K562 (cell line): Measurements from ENCODE around the gene TBC1D25. TPM values are rescaled to one million over a fixed set of nuclear protein-coding genes. Genes with fewer than 3 reads are reported as not detected.
A peak's percentile ranks its signal among the peaks of the same experiment; 100 is the strongest.

Experiments
- ATAC-seq: fragments of 200-7000 bp; cut with Tn5 transposase; 3 replicates; pipeline ENCODE4 v1.9.1; 2020; ENCODE audit warnings: moderate library complexity
- BruUV-seq: library from RNA; stranded (reverse); fragments of 400-500 nt; replicated peaks from 2 replicates; lab custom pipeline; 2021; lab: Mats Ljungman, UMichigan
- CTCF ChIA-PET: fragments of 300-600 bp; formaldehyde crosslinking; extraction: SDS; loops from one replicate; lab custom pipeline; 2021; ENCODE audit warnings: low intra/inter-chr PET ratio; lab: Yijun Ruan, JAX
- POLR2A ChIA-PET: fragments of 300-600, 350-650 bp; sonication (Branson Sonifier 250); formaldehyde crosslinking; extraction: SDS; loops from one replicate; lab custom pipeline; 2021; ENCODE audit warnings: antibody characterized with exemption, inconsistent platforms; lab: Yijun Ruan, JAX
- DNase-seq, 4 experiments: peaks; one replicate each; pipeline versions ENCODE4 v3.0.0 to v3.0.0-alpha.2; 2011 to 2018; ENCODE audit warnings: low spot score in 3 of 4, mixed read lengths in 3 of 4; ENCODE audit errors: extremely low read depth in 1 of 4
- FAIRE-seq: peaks from 2 replicates; lab custom pipeline; 2011; peaks lifted over from hg19 to GRCh38; lab: Jason Lieb, UNC
- H2AFZ ChIP-seq: 2 replicates; pipeline ENCODE4 v1.6.0; 2011; ENCODE audit warnings: low read depth, low read length, control low read depth, inconsistent platforms
- H3K27ac ChIP-seq: fragments of 200-600 bp; 3 replicates; pipeline ENCODE4 v1.8.0; 2011; ENCODE audit warnings: low read depth, mild to moderate bottlenecking, control low read depth, inconsistent platforms, low read length, moderate library complexity, mixed read lengths; ENCODE audit errors: extremely low read depth
- H3K27me3 ChIP-seq, 2 experiments: fragments of 300-600 bp in 1 of 2; 2 replicates in 1 of 2; 3 replicates in 1 of 2; pipeline versions ENCODE4 v1.6.0 to v1.8.0; 2011; ENCODE audit warnings: inconsistent platforms in 2 of 2, low read length in 2 of 2, mild to moderate bottlenecking in 1 of 2, mixed read lengths in 1 of 2, moderate library complexity in 1 of 2; ENCODE audit not compliant: control insufficient read depth in 2 of 2, insufficient read depth in 2 of 2
- H3K36me3 ChIP-seq: fragments of 300-600 bp; 3 replicates; pipeline ENCODE4 v1.8.0; 2011; ENCODE audit warnings: mild to moderate bottlenecking, low read length, inconsistent platforms; ENCODE audit not compliant: control insufficient read depth, insufficient read depth
- H3K4me1 ChIP-seq, 2 experiments: fragments of 200-600 bp in 1 of 2; replicated peaks in 1 of 2; 2 replicates in 1 of 2; 3 replicates in 1 of 2; pipeline versions ENCODE4 v1.5.1 to v1.8.0; 2011; ENCODE audit warnings: inconsistent platforms in 2 of 2, low read length in 2 of 2, mild to moderate bottlenecking in 1 of 2, mixed read lengths in 1 of 2, moderate library complexity in 1 of 2; ENCODE audit not compliant: control insufficient read depth in 2 of 2, insufficient read depth in 2 of 2
- H3K4me2 ChIP-seq: 2 replicates; pipeline ENCODE4 v1.6.1; 2011; ENCODE audit warnings: low read length, control low read depth, inconsistent platforms, mixed read lengths; ENCODE audit not compliant: insufficient read depth
- H3K4me3 ChIP-seq: fragments of 200-600 bp; sonication (generic), shearing (Covaris generic); 2 replicates; pipeline ENCODE4 v1.5.1; 2016; ENCODE audit warnings: control low read depth, inconsistent platforms
- H3K79me2 ChIP-seq: fragments of 200-600 bp; 3 replicates; pipeline ENCODE4 v1.8.0; 2011; ENCODE audit warnings: low read length, inconsistent platforms; ENCODE audit not compliant: control insufficient read depth, insufficient read depth
- H3K9ac ChIP-seq, 2 experiments: 2 replicates each; pipeline versions ENCODE4 v1.6.0 to v1.6.1; 2011; ENCODE audit warnings: low read depth in 2 of 2, low read length in 2 of 2, control low read depth in 1 of 2, inconsistent platforms in 1 of 2, mild to moderate bottlenecking in 1 of 2, mixed read lengths in 1 of 2; ENCODE audit not compliant: insufficient read depth in 1 of 2
- H3K9me1 ChIP-seq: one replicate; pipeline ENCODE4 v1.6.0; 2011; ENCODE audit warnings: inconsistent platforms, mild to moderate bottlenecking, low read length, moderate library complexity; ENCODE audit not compliant: control insufficient read depth, insufficient read depth
- H3K9me3 ChIP-seq: replicated peaks from 2 replicates; pipeline ENCODE4 v1.5.1; 2011; ENCODE audit warnings: low read depth, low read length, inconsistent platforms; ENCODE audit not compliant: control insufficient read depth, insufficient read depth
- H4K20me1 ChIP-seq: replicated peaks from 2 replicates; pipeline ENCODE4 v1.6.1; 2011; ENCODE audit warnings: low read length, inconsistent platforms, mixed read lengths; ENCODE audit not compliant: control insufficient read depth, insufficient read depth
- BDP1 ChIP-seq: IDR thresholded peaks from 3 replicates; pipeline ENCODE4 v1.6.1; 2011; ENCODE audit not compliant: insufficient read length, insufficient read depth
- COPS2 ChIP-seq: fragments of 450-650 bp; conservative IDR thresholded peaks from 2 replicates; pipeline ENCODE4 v1.6.1; 2016; ENCODE audit warnings: mild to moderate bottlenecking, moderate library complexity
- GTF3C2 ChIP-seq: IDR thresholded peaks from 3 replicates; pipeline ENCODE4 v1.6.1; 2011; ENCODE audit warnings: borderline replicate concordance, mild to moderate bottlenecking, moderate library complexity; ENCODE audit not compliant: insufficient read length; ENCODE audit errors: extremely low read depth
- HDAC6 ChIP-seq: IDR thresholded peaks from 2 replicates; pipeline ENCODE4 v1.6.1; 2012; ENCODE audit warnings: low read depth, mild to moderate bottlenecking, control low read depth, inconsistent platforms, low read length, moderate library complexity
- KLF13 ChIP-seq: fragments of 450-650 bp; IDR thresholded peaks from 2 replicates; pipeline ENCODE4 v1.6.1; 2016; ENCODE audit warnings: missing genetic modification characterization, low read depth, mild to moderate bottlenecking, missing compliant biosample characterization, moderate library complexity, borderline replicate concordance
- PCBP1 ChIP-seq: fragments of 200-400 bp; formaldehyde crosslinking; IDR thresholded peaks from 2 replicates; pipeline ENCODE4 v1.6.1; 2018; ENCODE audit warnings: mild to moderate bottlenecking, low read depth, low read length; ENCODE audit not compliant: poor library complexity, severe bottlenecking
- POLR2B ChIP-seq: fragments of 450-650 bp; IDR thresholded peaks from 2 replicates; pipeline ENCODE4 v1.6.1; 2018; ENCODE audit warnings: low read depth; ENCODE audit not compliant: partially characterized antibody
- PRMT5 ChIP-seq: sonication (generic); formaldehyde crosslinking; IDR thresholded peaks from 2 replicates; pipeline ENCODE4 v1.5.0; 2020; ENCODE audit warnings: missing genetic modification reagents
- SETDB1 ChIP-seq: IDR thresholded peaks from one replicate; pipeline ENCODE4 v1.6.1; 2012; ENCODE audit warnings: low read length, control low read depth, inconsistent platforms
- ZC3H4 ChIP-seq: sonication (generic); formaldehyde crosslinking; IDR thresholded peaks from 2 replicates; pipeline ENCODE4 v1.9.0; 2021; ENCODE audit warnings: missing genetic modification reagents, borderline replicate concordance
- ZNF311 ChIP-seq: fragments of 250-450 bp; sonication (Bioruptor Pico); IDR thresholded peaks from 2 replicates; pipeline ENCODE4 v1.4.0; 2020; ENCODE audit warnings: mild to moderate bottlenecking, moderate library complexity
- ZNF408 ChIP-seq: fragments of 250-450 bp; sonication (Bioruptor Pico); IDR thresholded peaks from 2 replicates; pipeline ENCODE4 v1.4.0; 2020; ENCODE audit warnings: low read depth, mild to moderate bottlenecking, moderate library complexity
- ZNF699 ChIP-seq: fragments of 250-450 bp; sonication (Bioruptor Pico); IDR thresholded peaks from 2 replicates; pipeline ENCODE4 v1.8.0; 2021; ENCODE audit warnings: mild to moderate bottlenecking, moderate library complexity; ENCODE audit not compliant: insufficient replicate concordance
- ZZZ3 ChIP-seq: fragments of 450-650 bp; IDR thresholded peaks from 2 replicates; pipeline ENCODE4 v1.6.1; 2016; ENCODE audit warnings: antibody characterized with exemption, mild to moderate bottlenecking, moderate library complexity
- WGBS: fragments of 100-300 bp; shearing (Covaris generic); methylation state at CpG from one replicate; pipeline ENCODE4 v1.1.6; 2016; ENCODE audit warnings: low coverage, mixed read lengths; ENCODE audit not compliant: insufficient coverage; ENCODE audit errors: missing lambda C conversion rate; 5-methylcytosine and 5-hydroxymethylcytosine counted together
- in situ Hi-C: fragments of 300-500 bp; cut with MboI; formaldehyde crosslinking; loops from 4 replicates; pipeline ENCODE4 v1.15.0; 2018; ENCODE audit warnings: inconsistent platforms, mixed read lengths
- intact Hi-C: fragments of 100-400 bp; cut with micrococcal nuclease; formaldehyde crosslinking; loops from 2 replicates; pipeline ENCODE4 v1.14.2; 2022
- polyA plus RNA-seq, 8 experiments: library from polyadenylated mRNA; depleted of rRNA in 4 of 8; stranded (reverse) in 5 of 8; unstranded in 3 of 8; fragments of >200 nt; fragmentation: Nextera tagmentation in 2 of 8; fragmentation: Illumina TruSeq in 1 of 8; extraction: Ambion mirVana in 2 of 8; extraction: Trizol in 1 of 8; gene quantifications; 2 replicates each; pipeline versions ENCODE4 v1.2.1 to v1.2.3, GENCODE V29; 2011 to 2014; ENCODE audit warnings: inconsistent platforms in 1 of 8, missing spikeins in 1 of 8
- total RNA-seq, 7 experiments: library from RNA; depleted of rRNA in 6 of 7; stranded (reverse); fragments of >200 nt in 6 of 7; fragmentation: Illumina TruSeq in 2 of 7; extraction: Trizol in 2 of 7; gene quantifications; 2 replicates each; pipeline versions ENCODE4 v1.2.1 to v1.2.3, GENCODE V29; 2011 to 2021; ENCODE audit warnings: low replicate concordance in 1 of 7
- TF ChIP-seq, protein P1 (sequence below): fragments of 450-650 bp; IDR thresholded peaks from 2 replicates; pipeline ENCODE4 v1.6.1; 2016; ENCODE audit warnings: mild to moderate bottlenecking

The TBC1D25 gene
- total and polyA plus RNA-seq, 9 of the 15 experiments (the other 6 are each of a cell fraction or from before 2014, with no cell fraction given), result 0.62 to 10.6 (median 3.9) TPM

GRCh38 chrX:48574270-48575266, 35.1 kb downstream of the TBC1D25 start, which contains the start of gene RBM3:
TSS of gene RBM3 (plus strand) at chrX:48574484. CDS start at chrX:48575181, 697 bp downstream.
- peaks cover 46% of the 10 kb centered on the region for H3K36me3 ChIP-seq
- in situ Hi-C loops (no loop called here), intact Hi-C loops (loop anchor here (2.0 to 10.0 kb wide), 2 partner anchors 22 to 50 kb away; partner anchors contain the start of genes EBP and WDR13)
- H3K9me3 ChIP-seq, result no peaks in the 10 kb centered on the region
- H3K4me3 ChIP-seq, result peak within 1 kb of the TSS; percentile 90
- under 1% methylated on average over 42 of the region's 71 CpGs for WGBS
- peaks cover 13% of the 10 kb centered on the region; the same call in 1 of the 2 replicates for H4K20me1 ChIP-seq
- peak within 1 kb of the TSS; percentile 97 for H3K4me2 ChIP-seq
- H3K9ac ChIP-seq, result peak within 1 kb of the TSS; percentile 97 to 100
- peak; percentile 94 for FAIRE-seq
- H3K4me1 ChIP-seq, result peaks cover 13 to 14% of the 10 kb centered on the region in 2 experiments; a peak in 4 of 5 replicates
- peak within 1 kb of the TSS; percentile 100 for H3K27ac ChIP-seq
- H3K9me1 ChIP-seq, result peaks cover 10% of the 10 kb centered on the region
- H3K79me2 ChIP-seq, result peaks cover 34% of the 10 kb centered on the region
- ChIA-PET CTCF (no interaction called here), POLR2A (interaction anchor here (0.6 to 1.7 kb wide), 20 partner anchors 9 to 1342 kb away, joined by 3 to 12 read pairs (median 4); partner anchors contain the start of gene TBC1D25)
- DNase-seq, result peak; percentile 90 to 97 (median 92)
- H3K27me3 ChIP-seq, result no peaks in the 10 kb centered on the region
- peak; percentile 96 for ATAC-seq
- TSS peak; percentile 71 for BruUV-seq
- peak within 1 kb of the TSS; percentile 90 for H2AFZ ChIP-seq
- TF ChIP-seq POLR2B (peak; percentile 87), ZNF311 (CRISPR knock-in tag) (no peak), ZNF699 (CRISPR knock-in tag) (no peak), KLF13 (tag) (0 out of 2 replicates have a peak, but pooled peaks have one; percentile 55), PRMT5 (CRISPR knock-in tag) (no peak), PCBP1 (peak; percentile 48), ZNF408 (CRISPR knock-in tag) (no peak), BDP1 (no peak), ZZZ3 (0 out of 2 replicates have a peak, but pooled peaks have one; percentile 26), SETDB1 (no peak), GTF3C2 (no peak), ZC3H4 (CRISPR knock-in tag) (peak; percentile 94), COPS2 (no peak), HDAC6 (no peak)
- TF ChIP-seq, protein P1, sequence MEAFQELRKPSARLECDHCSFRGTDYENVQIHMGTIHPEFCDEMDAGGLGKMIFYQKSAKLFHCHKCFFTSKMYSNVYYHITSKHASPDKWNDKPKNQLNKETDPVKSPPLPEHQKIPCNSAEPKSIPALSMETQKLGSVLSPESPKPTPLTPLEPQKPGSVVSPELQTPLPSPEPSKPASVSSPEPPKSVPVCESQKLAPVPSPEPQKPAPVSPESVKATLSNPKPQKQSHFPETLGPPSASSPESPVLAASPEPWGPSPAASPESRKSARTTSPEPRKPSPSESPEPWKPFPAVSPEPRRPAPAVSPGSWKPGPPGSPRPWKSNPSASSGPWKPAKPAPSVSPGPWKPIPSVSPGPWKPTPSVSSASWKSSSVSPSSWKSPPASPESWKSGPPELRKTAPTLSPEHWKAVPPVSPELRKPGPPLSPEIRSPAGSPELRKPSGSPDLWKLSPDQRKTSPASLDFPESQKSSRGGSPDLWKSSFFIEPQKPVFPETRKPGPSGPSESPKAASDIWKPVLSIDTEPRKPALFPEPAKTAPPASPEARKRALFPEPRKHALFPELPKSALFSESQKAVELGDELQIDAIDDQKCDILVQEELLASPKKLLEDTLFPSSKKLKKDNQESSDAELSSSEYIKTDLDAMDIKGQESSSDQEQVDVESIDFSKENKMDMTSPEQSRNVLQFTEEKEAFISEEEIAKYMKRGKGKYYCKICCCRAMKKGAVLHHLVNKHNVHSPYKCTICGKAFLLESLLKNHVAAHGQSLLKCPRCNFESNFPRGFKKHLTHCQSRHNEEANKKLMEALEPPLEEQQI, result no peak
